ENCODE measurements around the gene GRK5. TPM values are rescaled to one million over a fixed set of nuclear protein-coding genes. Genes with fewer than 3 reads are reported as not detected.
A peak's percentile ranks its signal among the peaks of the same experiment; 100 is the strongest.

GRK5 gene
- total and polyA plus RNA-seq, 2 donors from 2014 or later, result 7.3 to 18.7 TPM

- Histone ChIP-seq H3K27me3 (ENCODE audit: control insufficient read depth, insufficient read depth, low read length) (no peaks in the 10 kb centered on the region), H3K9ac (ENCODE audit: low read length in 3 of 3) (no peak overlapping the region), H3K4me1 (ENCODE audit: control insufficient read depth in 2 of 3, insufficient read depth in 2 of 3, low read depth in 1 of 3, low read length in 3 of 3) (peaks cover 0 to 5% (median 0%) of the 10 kb centered on the region in 3 donors), H3K4me3 (ENCODE audit: low read length in 3 of 3) (no peak overlapping the region), H3K27ac (ENCODE audit: low read depth in 2 of 2, low read length in 2 of 2) (no peak overlapping the region), H3K36me3 (ENCODE audit: control insufficient read depth in 2 of 3, insufficient read depth in 3 of 3, low read length in 3 of 3) (no peaks in the 10 kb centered on the region), H3K9me3 (ENCODE audit: control insufficient read depth in 2 of 3, insufficient read depth in 1 of 3, low read length in 3 of 3) (no peaks in the 10 kb centered on the region)
- DNase-seq (no peak), FAIRE-seq (no peak)
- intact Hi-C loops (cut with DNase I), result no loop called here
- TF ChIP-seq, protein P1, sequence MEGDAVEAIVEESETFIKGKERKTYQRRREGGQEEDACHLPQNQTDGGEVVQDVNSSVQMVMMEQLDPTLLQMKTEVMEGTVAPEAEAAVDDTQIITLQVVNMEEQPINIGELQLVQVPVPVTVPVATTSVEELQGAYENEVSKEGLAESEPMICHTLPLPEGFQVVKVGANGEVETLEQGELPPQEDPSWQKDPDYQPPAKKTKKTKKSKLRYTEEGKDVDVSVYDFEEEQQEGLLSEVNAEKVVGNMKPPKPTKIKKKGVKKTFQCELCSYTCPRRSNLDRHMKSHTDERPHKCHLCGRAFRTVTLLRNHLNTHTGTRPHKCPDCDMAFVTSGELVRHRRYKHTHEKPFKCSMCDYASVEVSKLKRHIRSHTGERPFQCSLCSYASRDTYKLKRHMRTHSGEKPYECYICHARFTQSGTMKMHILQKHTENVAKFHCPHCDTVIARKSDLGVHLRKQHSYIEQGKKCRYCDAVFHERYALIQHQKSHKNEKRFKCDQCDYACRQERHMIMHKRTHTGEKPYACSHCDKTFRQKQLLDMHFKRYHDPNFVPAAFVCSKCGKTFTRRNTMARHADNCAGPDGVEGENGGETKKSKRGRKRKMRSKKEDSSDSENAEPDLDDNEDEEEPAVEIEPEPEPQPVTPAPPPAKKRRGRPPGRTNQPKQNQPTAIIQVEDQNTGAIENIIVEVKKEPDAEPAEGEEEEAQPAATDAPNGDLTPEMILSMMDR (IDR thresholded peaks at IDR 0.05; ENCODE audit: borderline replicate concordance, extremely low read depth, insufficient read depth), result no peak
Observed at GRCh38 chr10:119393019-119393418, 185.6 kb downstream of the GRK5 start.

GRCh38 chr10:119393421-119393820 is 186.1 kb downstream of the GRK5 start:
- no peak overlapping the region for H3K4me3 ChIP-seq (ENCODE audit: low read length in 3 of 3)
- FAIRE-seq (no peak), DNase-seq (no peak)
- H3K9ac ChIP-seq (ENCODE audit: low read length in 3 of 3), result no peak overlapping the region
- H3K36me3 ChIP-seq (ENCODE audit: control insufficient read depth in 2 of 3, insufficient read depth in 3 of 3, low read length in 3 of 3), result no peaks in the 10 kb centered on the region
- no peaks in the 10 kb centered on the region for H3K9me3 ChIP-seq (ENCODE audit: control insufficient read depth in 2 of 3, insufficient read depth in 1 of 3, low read length in 3 of 3)
- H3K27ac ChIP-seq (ENCODE audit: low read depth in 2 of 2, low read length in 2 of 2), result no peak overlapping the region
- TF ChIP-seq, protein P1 (IDR thresholded peaks at IDR 0.05; ENCODE audit: borderline replicate concordance, extremely low read depth, insufficient read depth), result no peak
- H3K4me1 ChIP-seq (ENCODE audit: control insufficient read depth in 2 of 3, insufficient read depth in 2 of 3, low read depth in 1 of 3, low read length in 3 of 3), result peaks cover 0 to 5% (median 0%) of the 10 kb centered on the region in 3 donors
- H3K27me3 ChIP-seq (ENCODE audit: control insufficient read depth, insufficient read depth, low read length), result no peaks in the 10 kb centered on the region
- intact Hi-C loops (cut with DNase I), result no loop called here

- H3K27ac ChIP-seq (ENCODE audit: low read depth in 2 of 2, low read length in 2 of 2), result no peak overlapping the region
- FAIRE-seq (no peak), DNase-seq (no peak)
- no peak overlapping the region for H3K4me3 ChIP-seq (ENCODE audit: low read length in 3 of 3)
- no peaks in the 10 kb centered on the region for H3K9me3 ChIP-seq (ENCODE audit: control insufficient read depth in 2 of 3, insufficient read depth in 1 of 3, low read length in 3 of 3)
- intact Hi-C loops (cut with DNase I), result no loop called here
- H3K36me3 ChIP-seq (ENCODE audit: control insufficient read depth in 2 of 3, insufficient read depth in 3 of 3, low read length in 3 of 3), result no peaks in the 10 kb centered on the region
- H3K9ac ChIP-seq (ENCODE audit: low read length in 3 of 3), result no peak overlapping the region
- no peaks in the 10 kb centered on the region for H3K27me3 ChIP-seq (ENCODE audit: control insufficient read depth, insufficient read depth, low read length)
- peaks cover 0 to 5% (median 0%) of the 10 kb centered on the region in 3 donors for H3K4me1 ChIP-seq (ENCODE audit: control insufficient read depth in 2 of 3, insufficient read depth in 2 of 3, low read depth in 1 of 3, low read length in 3 of 3)
- TF ChIP-seq, protein P1 (IDR thresholded peaks at IDR 0.05; ENCODE audit: borderline replicate concordance, extremely low read depth, insufficient read depth), result no peak
Observed at GRCh38 chr10:119393845-119394244, 186.5 kb downstream of the GRK5 start.

DNA sequence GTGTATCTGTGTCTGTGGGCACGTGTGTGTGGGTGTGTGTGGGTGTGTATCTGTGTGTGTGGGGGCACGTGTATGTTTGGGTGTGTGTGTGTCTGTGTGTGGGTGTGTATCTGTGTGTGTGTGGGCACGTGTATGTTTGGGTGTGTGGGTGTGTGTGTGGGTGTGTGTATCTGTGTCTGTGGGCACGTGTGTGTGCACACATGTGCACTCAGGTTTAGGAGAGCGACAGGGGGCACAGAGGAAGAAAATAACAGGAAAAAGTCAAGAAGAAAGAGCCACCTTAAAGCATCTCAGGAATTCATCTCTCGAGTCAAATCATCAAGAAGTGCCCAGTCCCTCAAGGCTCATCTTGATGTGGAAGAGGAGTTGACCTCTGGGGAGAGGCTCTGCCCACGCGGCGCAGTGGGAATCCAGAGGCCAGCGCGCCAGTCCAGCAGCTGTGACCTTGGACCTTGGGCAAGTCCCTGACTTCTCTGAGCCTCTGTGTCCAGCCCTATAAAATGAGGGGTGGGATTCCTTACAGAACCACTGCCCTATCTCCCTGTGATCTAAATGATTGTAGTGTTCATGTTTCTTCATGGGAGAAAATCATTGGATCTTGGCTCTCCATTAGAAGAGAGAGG is 187.4 kb downstream of the GRK5 start:
- Histone ChIP-seq H3K27me3 (ENCODE audit: control insufficient read depth, insufficient read depth, low read length) (no peaks in the 10 kb centered on the region), H3K36me3 (ENCODE audit: control insufficient read depth in 2 of 3, insufficient read depth in 3 of 3, low read length in 3 of 3) (no peaks in the 10 kb centered on the region), H3K9me3 (ENCODE audit: control insufficient read depth in 2 of 3, insufficient read depth in 1 of 3, low read length in 3 of 3) (no peaks in the 10 kb centered on the region), H3K9ac (ENCODE audit: low read length in 3 of 3) (no peak overlapping the region), H3K4me3 (ENCODE audit: low read length in 3 of 3) (no peak overlapping the region), H3K4me1 (ENCODE audit: control insufficient read depth in 2 of 3, insufficient read depth in 2 of 3, low read depth in 1 of 3, low read length in 3 of 3) (peaks cover 0 to 5% (median 0%) of the 10 kb centered on the region in 3 donors), H3K27ac (ENCODE audit: low read depth in 2 of 2, low read length in 2 of 2) (peak overlapping the region; percentile 25 to 67)
- FAIRE-seq (no peak), DNase-seq (no peak)
- intact Hi-C loops (cut with DNase I), result no loop called here
- TF ChIP-seq, protein P1 (IDR thresholded peaks at IDR 0.05; ENCODE audit: borderline replicate concordance, extremely low read depth, insufficient read depth), result no peak
